ENCODE data around the gene ICAM4.
"Not testable (repeated sequence)": the region's sequence is repeated elsewhere in the genome, so short reads cannot be mapped to it uniquely, and the experiment has no call there.

ICAM4 gene

GRCh38 chr19:10334588-10335351 lies 48.0 kb downstream of the ICAM4 start:
- Histone ChIP-seq H3K4me3 (ENCODE audit: extremely low read depth, insufficient read depth, low read length, poor library complexity, severe bottlenecking) (peak overlapping the region; percentile 81), H3K4me1 (ENCODE audit: control insufficient read depth, insufficient read depth, low read length, poor library complexity, severe bottlenecking) (peaks cover 4% of the 10 kb centered on the region), H3K9me3 (ENCODE audit: control insufficient read depth, low read length) (no peaks in the 10 kb centered on the region), H3K36me3 (ENCODE audit: control insufficient read depth, insufficient read depth, low read length) (peaks cover 15% of the 10 kb centered on the region), H3K27ac (ENCODE audit: low read depth, low read length, severe bottlenecking) (peak overlapping the region; percentile 59)
- WGBS, 2 experiments (ENCODE audit: insufficient coverage in 2 of 2): 8 to 9% methylated on average over 53 to 56 of the region's 59 CpGs

- H3K4me1 ChIP-seq (ENCODE audit: control insufficient read depth, insufficient read depth, low read length, poor library complexity, severe bottlenecking): peaks cover 4% of the 10 kb centered on the region
- H3K36me3 ChIP-seq (ENCODE audit: control insufficient read depth, insufficient read depth, low read length): peaks cover 8% of the 10 kb centered on the region
- no peaks in the 10 kb centered on the region for H3K9me3 ChIP-seq (ENCODE audit: control insufficient read depth, low read length)
- H3K27ac ChIP-seq (ENCODE audit: low read depth, low read length, severe bottlenecking): no peak overlapping the region
- no peak overlapping the region for H3K4me3 ChIP-seq (ENCODE audit: extremely low read depth, insufficient read depth, low read length, poor library complexity, severe bottlenecking)
- 67 to 70% methylated on average over 16 to 22 of the region's 26 CpGs for WGBS, 2 experiments (ENCODE audit: insufficient coverage in 2 of 2)
Observed at GRCh38 chr19:10335352-10335985, 48.7 kb downstream of the ICAM4 start.

GRCh38 chr19:10336725-10337124 lies 50.0 kb downstream of the ICAM4 start:
- not testable (repeated sequence) for H3K4me1 ChIP-seq (ENCODE audit: control insufficient read depth, insufficient read depth, low read length, poor library complexity, severe bottlenecking); H3K27ac ChIP-seq (ENCODE audit: low read depth, low read length, severe bottlenecking); H3K9me3 ChIP-seq (ENCODE audit: control insufficient read depth, low read length); H3K4me3 ChIP-seq (ENCODE audit: extremely low read depth, insufficient read depth, low read length, poor library complexity, severe bottlenecking); H3K36me3 ChIP-seq (ENCODE audit: control insufficient read depth, insufficient read depth, low read length)
- WGBS, 2 experiments (ENCODE audit: insufficient coverage in 2 of 2): 89 to 90% methylated on average over 6 to 8 of the region's 9 CpGs

Data from mesodermal cell (in vitro differentiated cells).